K562 (cell line): ENCODE measurements around the gene AHSG. TPM values are rescaled to one million over a fixed set of nuclear protein-coding genes. Genes with fewer than 3 reads are reported as not detected.

Source experiments
- BRCA1 ChIP-seq, 2 experiments: fragments of 450-650 bp in 1 of 2; sonication (generic) in 1 of 2; formaldehyde crosslinking in 1 of 2; IDR thresholded peaks; 2 replicates each; pipeline versions ENCODE4 v1.5.0 to v1.6.1; 2017 to 2020; ENCODE audit warnings: mild to moderate bottlenecking in 1 of 2, missing genetic modification reagents in 1 of 2
- CBX8 ChIP-seq: fragments of 200-600 bp; sonication (generic); IDR thresholded peaks from 2 replicates; pipeline ENCODE4 v1.6.1; 2012; ENCODE audit warnings: borderline replicate concordance, mixed run types, low read depth, mild to moderate bottlenecking, moderate library complexity, mixed read lengths, low read length, control low read depth, inconsistent platforms; ENCODE audit not compliant: poor library complexity, severe bottlenecking; ENCODE audit errors: extremely low read depth
- CTBP1 ChIP-seq: fragments of 450-650 bp; IDR thresholded peaks from 2 replicates; pipeline ENCODE4 v1.6.1; 2016; ENCODE audit warnings: borderline replicate concordance
- FOXK1 ChIP-seq: sonication (generic); formaldehyde crosslinking; IDR thresholded peaks from 2 replicates; pipeline ENCODE4 v1.8.0; 2022; ENCODE audit warnings: missing genetic modification reagents, mild to moderate bottlenecking, borderline replicate concordance
- GABPB1 ChIP-seq: sonication (generic); formaldehyde crosslinking; IDR thresholded peaks from 2 replicates; pipeline ENCODE4 v1.8.0; 2022; ENCODE audit warnings: mild to moderate bottlenecking, missing genetic modification reagents
- KLF16 ChIP-seq: IDR thresholded peaks from 2 replicates; pipeline ENCODE4 v1.6.1; 2016; ENCODE audit warnings: antibody characterized with exemption
- PCBP2 ChIP-seq: fragments of 200-400 bp; formaldehyde crosslinking; IDR thresholded peaks from 2 replicates; pipeline ENCODE4 v1.6.1; 2018; ENCODE audit warnings: low read length, low read depth, mild to moderate bottlenecking, moderate library complexity; ENCODE audit not compliant: poor library complexity, severe bottlenecking
- POLR2B ChIP-seq: fragments of 450-650 bp; IDR thresholded peaks from 2 replicates; pipeline ENCODE4 v1.6.1; 2018; ENCODE audit warnings: low read depth; ENCODE audit not compliant: partially characterized antibody
- RBM14 ChIP-seq: fragments of 200-400 bp; formaldehyde crosslinking; IDR thresholded peaks from 2 replicates; pipeline ENCODE4 v1.6.1; 2018; ENCODE audit warnings: low read depth, mild to moderate bottlenecking, low read length, moderate library complexity, borderline replicate concordance; ENCODE audit not compliant: insufficient read depth
- RBM22 ChIP-seq: fragments of 200-400 bp; formaldehyde crosslinking; IDR thresholded peaks from 2 replicates; pipeline ENCODE4 v1.6.1; 2018; ENCODE audit warnings: low read length, low read depth; ENCODE audit not compliant: poor library complexity, severe bottlenecking
- SMARCA4 ChIP-seq: fragments of 450-650 bp; IDR thresholded peaks from 2 replicates; pipeline ENCODE4 v1.6.1; 2016
- SMARCB1 ChIP-seq: IDR thresholded peaks from 2 replicates; pipeline ENCODE4 v1.6.1; 2011; ENCODE audit warnings: improper control_type of control experiment, low read depth; ENCODE audit not compliant: insufficient read length
- SP2 ChIP-seq: IDR thresholded peaks from 2 replicates; pipeline ENCODE4 v1.6.1; 2011; ENCODE audit warnings: mild to moderate bottlenecking, low read depth, low read length, moderate library complexity; ENCODE audit not compliant: poor library complexity, severe bottlenecking; ENCODE audit errors: extremely low read depth
- TEAD2 ChIP-seq: fragments of 450-650 bp; IDR thresholded peaks from 2 replicates; pipeline ENCODE4 v1.6.1; 2016; ENCODE audit warnings: missing genetic modification characterization, control low read depth, missing compliant biosample characterization
- TRIM28 ChIP-seq: fragments of 450-650 bp; IDR thresholded peaks from 2 replicates; pipeline ENCODE4 v1.6.1; 2017
- ZNF24 ChIP-seq: fragments of 450-650 bp; IDR thresholded peaks from 2 replicates; pipeline ENCODE4 v1.6.1; 2016
- ZNF561 ChIP-seq: fragments of 450-650 bp; formaldehyde crosslinking; conservative IDR thresholded peaks from 2 replicates; pipeline ENCODE4 v1.4.0; 2020; ENCODE audit warnings: mild to moderate bottlenecking, moderate library complexity
- polyA plus RNA-seq, 8 experiments: library from polyadenylated mRNA; depleted of rRNA in 4 of 8; stranded (reverse) in 5 of 8; unstranded in 3 of 8; fragments of >200 nt; fragmentation: Nextera tagmentation in 2 of 8; fragmentation: Illumina TruSeq in 1 of 8; extraction: Ambion mirVana in 2 of 8; extraction: Trizol in 1 of 8; gene quantifications; 2 replicates each; pipeline versions ENCODE4 v1.2.1 to v1.2.3, GENCODE V29; 2011 to 2014; ENCODE audit warnings: inconsistent platforms in 1 of 8, missing spikeins in 1 of 8
- total RNA-seq, 7 experiments: library from RNA; depleted of rRNA in 6 of 7; stranded (reverse); fragments of >200 nt in 6 of 7; fragmentation: Illumina TruSeq in 2 of 7; extraction: Trizol in 2 of 7; gene quantifications; 2 replicates each; pipeline versions ENCODE4 v1.2.1 to v1.2.3, GENCODE V29; 2011 to 2021; ENCODE audit warnings: low replicate concordance in 1 of 7
- TF ChIP-seq, protein P1 (sequence below), 2 experiments: fragments of 250-450 bp in 1 of 2; fragments of 450-650 bp in 1 of 2; sonication (Bioruptor Pico) in 1 of 2; IDR thresholded peaks; 2 replicates each; pipeline versions ENCODE4 v1.6.1 to v1.8.0; 2016 to 2021; ENCODE audit warnings: mild to moderate bottlenecking in 2 of 2, moderate library complexity in 2 of 2, missing compliant biosample characterization in 1 of 2, missing genetic modification characterization in 1 of 2
- TF ChIP-seq, protein P2 (sequence below): fragments of 450-650 bp; formaldehyde crosslinking; IDR thresholded peaks from 2 replicates; pipeline ENCODE4 v1.4.0; 2020; ENCODE audit warnings: mild to moderate bottlenecking, moderate library complexity
- TF ChIP-seq, protein P3 (sequence below): sonication (generic); formaldehyde crosslinking; IDR thresholded peaks from 2 replicates; pipeline ENCODE4 v1.5.0; 2020; ENCODE audit warnings: missing genetic modification reagents
- TF ChIP-seq, protein P4 (sequence below): sonication (generic); formaldehyde crosslinking; IDR thresholded peaks from 2 replicates; pipeline ENCODE4 v1.8.1; 2022; ENCODE audit warnings: missing genetic modification reagents
- TF ChIP-seq, protein P5 (sequence below): sonication (generic); formaldehyde crosslinking; IDR thresholded peaks from 2 replicates; pipeline ENCODE4 v1.8.0; 2022; ENCODE audit warnings: mild to moderate bottlenecking, missing genetic modification reagents

The AHSG gene
- total and polyA plus RNA-seq, 9 of the 15 experiments (the other 6 are each of a cell fraction or from before 2014, with no cell fraction given) = 0.69 TPM; not detected in 8

DNA sequence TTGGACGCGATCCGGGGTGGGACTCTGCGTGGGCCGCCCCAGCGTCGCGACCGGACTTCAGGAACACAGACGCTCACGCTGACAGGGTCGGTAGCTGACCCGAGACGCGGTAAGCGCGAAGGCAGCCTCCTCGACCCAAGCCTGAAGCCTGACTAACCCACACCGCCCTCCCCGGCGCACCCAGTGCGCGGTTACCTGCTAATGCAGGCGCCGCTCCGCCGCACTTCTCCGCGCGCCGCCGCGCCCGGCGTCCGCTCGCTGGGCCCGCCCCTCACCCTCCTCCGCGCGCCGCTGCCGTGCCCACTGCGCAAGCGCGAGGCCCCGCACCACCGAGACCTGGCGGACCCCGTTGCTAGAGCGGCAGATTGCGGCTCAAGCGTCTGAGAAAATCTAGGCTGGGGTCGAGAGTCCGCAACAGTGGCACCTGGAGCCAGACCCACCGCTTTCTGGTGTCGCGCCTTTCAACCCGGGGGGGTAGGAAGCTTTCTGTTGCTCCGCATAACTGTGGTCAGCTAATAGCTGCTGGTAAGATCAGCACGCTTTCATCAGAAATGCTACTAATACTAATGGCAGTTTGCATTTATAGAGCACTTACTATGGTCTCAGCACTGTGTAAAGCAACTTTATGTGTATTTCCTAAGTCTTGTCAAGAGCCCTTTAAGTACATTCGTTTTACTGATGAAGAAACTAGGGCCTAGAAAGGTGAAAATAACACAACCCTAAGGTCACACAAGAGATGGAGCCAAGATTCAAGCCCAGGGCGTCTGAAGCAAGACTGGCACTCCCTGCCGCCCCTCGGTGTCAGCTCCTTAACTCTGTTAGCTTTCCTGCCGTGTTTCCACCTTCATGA is 45.6 kb upstream of the AHSG start, which contains the start of gene TBCCD1 (continued):
- no peak for TF ChIP-seq KLF16
- TF ChIP-seq RBM14 = no peak
- TF ChIP-seq GABPB1 (CRISPR knock-in tag) = peak; percentile 68
- TF ChIP-seq, protein P1, sequence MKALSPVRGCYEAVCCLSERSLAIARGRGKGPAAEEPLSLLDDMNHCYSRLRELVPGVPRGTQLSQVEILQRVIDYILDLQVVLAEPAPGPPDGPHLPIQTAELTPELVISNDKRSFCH (CRISPR knock-in tag; IDR thresholded peaks at IDR 0.05) = no peak
- TF ChIP-seq, protein P1 (tag; IDR thresholded peaks at IDR 0.05) = peak; percentile 49; the same call in 1 of the 2 replicates
- peak; percentile 98 for TF ChIP-seq SP2
- TF ChIP-seq, protein P2, sequence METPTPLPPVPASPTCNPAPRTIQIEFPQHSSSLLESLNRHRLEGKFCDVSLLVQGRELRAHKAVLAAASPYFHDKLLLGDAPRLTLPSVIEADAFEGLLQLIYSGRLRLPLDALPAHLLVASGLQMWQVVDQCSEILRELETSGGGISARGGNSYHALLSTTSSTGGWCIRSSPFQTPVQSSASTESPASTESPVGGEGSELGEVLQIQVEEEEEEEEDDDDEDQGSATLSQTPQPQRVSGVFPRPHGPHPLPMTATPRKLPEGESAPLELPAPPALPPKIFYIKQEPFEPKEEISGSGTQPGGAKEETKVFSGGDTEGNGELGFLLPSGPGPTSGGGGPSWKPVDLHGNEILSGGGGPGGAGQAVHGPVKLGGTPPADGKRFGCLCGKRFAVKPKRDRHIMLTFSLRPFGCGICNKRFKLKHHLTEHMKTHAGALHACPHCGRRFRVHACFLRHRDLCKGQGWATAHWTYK (CRISPR knock-in tag) = peak; percentile 83
- TF ChIP-seq TEAD2 (tag) = no peak
- TF ChIP-seq SMARCB1 = no peak
- TF ChIP-seq POLR2B = peak; percentile 84
- TF ChIP-seq ZNF561 = no peak
- TF ChIP-seq SMARCA4 = peak; percentile 12; the same call in 1 of the 2 replicates
- TF ChIP-seq, protein P3, sequence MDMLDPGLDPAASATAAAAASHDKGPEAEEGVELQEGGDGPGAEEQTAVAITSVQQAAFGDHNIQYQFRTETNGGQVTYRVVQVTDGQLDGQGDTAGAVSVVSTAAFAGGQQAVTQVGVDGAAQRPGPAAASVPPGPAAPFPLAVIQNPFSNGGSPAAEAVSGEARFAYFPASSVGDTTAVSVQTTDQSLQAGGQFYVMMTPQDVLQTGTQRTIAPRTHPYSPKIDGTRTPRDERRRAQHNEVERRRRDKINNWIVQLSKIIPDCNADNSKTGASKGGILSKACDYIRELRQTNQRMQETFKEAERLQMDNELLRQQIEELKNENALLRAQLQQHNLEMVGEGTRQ = no peak
- no peak for TF ChIP-seq PCBP2
- TF ChIP-seq FOXK1 (CRISPR knock-in tag) = no peak
- peak; percentile 99 for TF ChIP-seq CTBP1
- TF ChIP-seq BRCA1 (IDR thresholded peaks at IDR 0.05) = no peak
- no peak for TF ChIP-seq BRCA1 (CRISPR knock-in tag; IDR thresholded peaks at IDR 0.05)
- TF ChIP-seq, protein P4, sequence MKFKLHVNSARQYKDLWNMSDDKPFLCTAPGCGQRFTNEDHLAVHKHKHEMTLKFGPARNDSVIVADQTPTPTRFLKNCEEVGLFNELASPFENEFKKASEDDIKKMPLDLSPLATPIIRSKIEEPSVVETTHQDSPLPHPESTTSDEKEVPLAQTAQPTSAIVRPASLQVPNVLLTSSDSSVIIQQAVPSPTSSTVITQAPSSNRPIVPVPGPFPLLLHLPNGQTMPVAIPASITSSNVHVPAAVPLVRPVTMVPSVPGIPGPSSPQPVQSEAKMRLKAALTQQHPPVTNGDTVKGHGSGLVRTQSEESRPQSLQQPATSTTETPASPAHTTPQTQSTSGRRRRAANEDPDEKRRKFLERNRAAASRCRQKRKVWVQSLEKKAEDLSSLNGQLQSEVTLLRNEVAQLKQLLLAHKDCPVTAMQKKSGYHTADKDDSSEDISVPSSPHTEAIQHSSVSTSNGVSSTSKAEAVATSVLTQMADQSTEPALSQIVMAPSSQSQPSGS (CRISPR knock-in tag) = no peak
- TF ChIP-seq ZNF24 = peak; percentile 37
- TF ChIP-seq RBM22 = peak; percentile 58
- 0 out of 2 replicates have a peak, but pooled peaks have one; percentile 17 for TF ChIP-seq TRIM28
- TF ChIP-seq CBX8 = no peak
- TF ChIP-seq, protein P5, sequence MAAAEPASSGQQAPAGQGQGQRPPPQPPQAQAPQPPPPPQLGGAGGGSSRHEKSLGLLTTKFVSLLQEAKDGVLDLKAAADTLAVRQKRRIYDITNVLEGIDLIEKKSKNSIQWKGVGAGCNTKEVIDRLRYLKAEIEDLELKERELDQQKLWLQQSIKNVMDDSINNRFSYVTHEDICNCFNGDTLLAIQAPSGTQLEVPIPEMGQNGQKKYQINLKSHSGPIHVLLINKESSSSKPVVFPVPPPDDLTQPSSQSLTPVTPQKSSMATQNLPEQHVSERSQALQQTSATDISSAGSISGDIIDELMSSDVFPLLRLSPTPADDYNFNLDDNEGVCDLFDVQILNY = no peak; the same call in 1 of the 2 replicates
